HG03103 (cell line): Measurements from ENCODE around the gene SEMA4G.

Experiments
- ATAC-seq: cut with Tn5 transposase; IDR thresholded peaks from one replicate; pipeline ENCODE4 v1.9.1; 2021; ENCODE audit warnings: low read depth; ENCODE audit not compliant: unreplicated experiment

Gene SEMA4G

DNA sequence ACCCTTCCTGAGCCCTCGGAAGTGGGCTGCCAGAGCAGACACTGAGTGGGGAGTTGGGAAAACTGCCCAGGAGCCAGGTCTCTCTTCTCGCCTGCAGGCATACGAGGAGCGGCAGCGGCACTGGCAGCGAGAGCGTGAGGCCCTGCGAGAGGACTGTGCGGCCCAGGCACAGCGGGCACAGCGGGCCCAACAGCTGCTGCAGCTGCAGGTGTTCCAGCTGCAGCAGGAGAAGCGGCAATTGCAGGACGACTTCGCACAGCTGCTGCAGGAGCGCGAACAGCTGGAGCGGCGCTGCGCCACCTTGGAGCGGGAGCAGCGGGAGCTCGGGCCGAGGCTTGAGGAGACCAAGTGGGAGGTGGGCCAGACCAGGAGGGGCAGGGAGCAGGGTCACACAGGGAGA is 36.1 kb downstream of the SEMA4G start:
- ATAC-seq, result no peak

DNA sequence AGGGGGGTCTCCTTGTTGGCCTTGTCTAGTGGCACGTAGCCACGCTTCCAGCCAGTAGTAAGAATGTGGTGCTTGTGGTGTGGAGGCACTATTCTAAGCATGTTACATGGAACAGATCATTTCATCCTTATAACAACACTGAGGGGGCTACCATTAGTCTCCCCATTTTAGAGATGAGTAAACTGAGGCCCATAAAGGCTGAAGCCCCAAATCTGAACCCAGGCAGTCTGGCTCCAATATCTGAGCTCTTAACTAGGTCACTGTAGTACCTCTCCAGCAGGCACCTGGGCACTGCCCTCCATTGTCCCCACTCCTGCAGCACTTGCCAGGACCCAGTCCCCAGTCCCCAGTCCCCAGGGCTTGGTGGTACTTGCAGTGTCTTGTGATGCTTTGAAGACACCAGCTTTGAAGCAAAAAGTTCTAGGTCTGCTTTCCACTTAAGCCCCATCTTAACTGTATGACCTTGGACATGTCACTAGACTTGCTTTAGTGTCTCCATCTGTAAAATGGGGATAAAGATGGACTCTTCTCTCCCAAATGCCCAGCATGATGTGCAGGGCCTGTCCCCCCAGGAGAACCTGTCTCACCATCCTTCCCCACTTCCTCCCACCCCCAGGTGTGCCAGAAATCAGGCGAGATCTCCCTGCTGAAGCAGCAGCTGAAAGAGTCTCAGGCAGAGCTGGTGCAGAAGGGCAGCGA is 36.7 kb downstream of the SEMA4G start:
- ATAC-seq, result no peak

DNA sequence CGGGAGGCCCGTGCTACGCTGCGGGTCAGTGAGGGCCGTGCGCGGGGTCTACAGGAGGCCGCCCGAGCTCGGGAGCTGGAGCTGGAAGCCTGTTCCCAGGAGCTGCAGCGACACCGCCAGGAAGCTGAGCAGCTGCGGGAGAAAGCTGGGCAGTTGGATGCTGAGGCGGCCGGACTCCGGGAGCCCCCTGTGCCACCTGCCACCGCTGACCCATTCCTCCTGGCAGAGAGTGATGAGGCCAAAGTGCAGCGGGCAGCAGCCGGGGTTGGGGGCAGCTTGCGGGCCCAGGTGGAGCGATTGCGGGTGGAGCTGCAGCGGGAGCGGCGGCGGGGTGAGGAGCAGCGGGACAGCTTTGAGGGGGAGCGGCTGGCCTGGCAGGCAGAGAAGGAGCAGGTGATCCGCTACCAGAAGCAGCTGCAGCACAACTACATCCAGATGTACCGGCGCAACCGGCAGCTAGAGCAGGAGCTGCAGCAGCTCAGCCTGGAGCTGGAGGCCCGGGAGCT is 37.3 kb downstream of the SEMA4G start:
- no peak for ATAC-seq

DNA sequence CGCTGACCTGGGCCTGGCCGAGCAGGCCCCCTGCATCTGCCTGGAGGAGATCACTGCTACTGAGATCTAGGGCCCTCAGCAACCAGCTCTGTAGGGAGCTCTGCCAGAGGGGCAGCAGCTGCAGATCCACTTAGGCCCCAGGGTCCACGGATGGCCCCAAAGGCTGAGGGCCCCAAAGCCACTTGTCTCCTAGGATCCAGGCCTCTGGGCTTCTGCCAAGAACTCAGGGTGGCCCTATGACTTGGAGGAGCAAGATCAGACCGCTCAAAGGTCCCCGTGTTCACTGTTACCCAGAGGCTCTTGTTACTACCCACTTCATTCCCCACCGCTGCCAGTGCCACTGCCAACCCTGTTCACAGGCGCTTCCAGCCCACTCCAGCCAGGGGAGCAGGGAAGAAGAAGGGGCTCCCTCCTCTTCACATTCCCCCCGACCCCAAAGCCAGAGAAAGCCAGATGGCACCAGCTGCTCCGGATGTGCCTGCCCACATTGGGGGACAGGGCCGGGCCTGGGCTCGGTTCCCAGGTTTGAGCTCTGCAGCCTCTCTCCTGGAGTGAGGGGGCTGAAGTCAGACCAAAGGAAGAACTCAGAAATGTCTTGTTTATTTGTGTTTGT is 37.9 kb downstream of the SEMA4G start:
- no peak for ATAC-seq

DNA sequence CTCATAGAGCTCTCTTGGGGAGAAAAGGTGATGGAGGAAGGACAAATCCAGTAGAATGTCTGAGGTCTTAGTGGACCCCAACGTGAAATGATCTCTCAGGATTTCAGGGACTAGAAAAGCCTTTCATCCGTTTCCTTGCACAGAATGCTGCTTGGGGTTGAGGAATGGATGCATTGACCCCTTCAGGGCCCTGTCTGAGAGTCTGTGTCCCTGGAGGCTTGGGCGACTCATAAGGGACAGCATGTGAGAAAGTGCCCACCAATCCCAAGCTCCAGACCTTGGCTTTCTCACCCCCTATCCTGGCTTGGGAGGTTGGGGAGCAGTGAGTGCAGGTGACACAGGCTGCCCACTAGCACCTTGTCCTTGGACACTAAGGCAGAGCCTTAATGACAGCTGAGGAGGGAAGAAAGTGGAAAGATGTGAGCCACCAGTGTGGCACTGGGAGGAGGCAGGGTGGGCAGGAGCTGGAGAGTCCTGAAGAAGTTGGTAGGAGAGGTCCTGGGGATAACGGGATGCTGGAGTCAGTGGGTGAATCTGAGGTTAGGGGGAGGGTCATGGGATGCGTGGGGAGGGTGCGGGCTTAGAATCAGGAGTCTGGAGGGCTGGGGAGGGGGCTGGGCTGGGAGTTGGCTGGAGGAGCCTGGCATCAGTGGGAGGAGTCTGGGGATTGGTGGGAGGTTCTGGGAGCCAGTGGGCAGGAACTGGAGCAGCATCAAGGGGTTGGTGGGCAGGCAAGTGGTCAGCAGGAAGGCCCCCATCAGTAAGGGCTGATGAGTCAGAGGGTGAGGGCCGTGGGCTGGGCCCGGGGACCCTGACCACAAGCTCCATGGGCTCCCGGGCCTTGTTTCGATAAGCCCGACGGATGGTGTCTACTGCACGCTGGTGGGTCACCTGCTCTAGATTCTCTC is 38.9 kb downstream of the SEMA4G start:
- ATAC-seq, result no peak

DNA sequence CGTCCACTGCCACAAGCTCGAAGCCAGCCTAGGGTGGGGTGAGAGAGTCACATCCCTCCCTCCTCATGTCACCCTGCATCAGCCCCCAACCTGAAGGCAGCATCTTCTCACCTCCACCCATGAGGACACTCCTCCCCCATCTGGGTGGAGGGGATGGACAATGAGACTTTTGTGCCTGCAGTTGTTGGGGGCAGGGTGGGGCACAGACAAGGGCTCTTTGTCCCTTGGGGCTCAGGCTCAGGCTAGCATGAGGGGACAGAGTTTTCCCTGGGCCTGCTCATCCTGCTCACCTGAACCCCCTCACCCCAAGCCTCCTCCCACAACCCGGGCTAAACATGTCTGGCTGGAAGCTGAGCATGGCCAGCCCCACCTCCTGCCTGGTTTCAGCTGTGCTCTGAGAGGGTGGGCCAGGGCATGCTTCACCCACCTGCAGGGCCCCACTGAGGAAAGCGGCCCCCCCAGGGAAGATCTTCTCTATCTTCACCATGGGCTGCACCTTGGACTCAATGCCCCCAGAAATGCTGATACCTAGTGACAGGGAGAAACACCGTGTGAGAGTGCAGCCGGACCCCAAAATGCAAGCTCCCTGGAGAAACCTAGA is 39.6 kb downstream of the SEMA4G start:
- ATAC-seq, result no peak

DNA sequence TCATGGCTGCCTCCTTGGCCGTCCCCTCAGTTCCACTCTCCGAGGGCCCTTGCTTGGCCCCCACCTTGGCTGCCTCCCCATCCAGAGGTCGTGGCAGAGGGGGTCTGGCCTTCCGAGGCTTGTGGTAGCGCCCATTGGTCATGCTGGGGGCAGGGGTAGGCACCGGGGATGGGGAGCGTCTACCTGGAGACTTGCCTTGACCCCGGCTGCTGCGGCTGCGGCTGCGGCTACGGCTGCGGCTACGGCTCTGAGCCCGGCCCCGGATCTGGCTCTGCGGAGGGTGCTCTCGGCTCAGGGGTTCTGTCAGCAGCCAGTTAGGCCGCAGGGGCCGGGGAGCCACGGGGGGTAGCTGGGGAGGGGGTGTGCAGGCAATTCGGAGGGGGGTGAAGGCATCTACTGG is 41.0 kb downstream of the SEMA4G start:
- no peak for ATAC-seq

DNA sequence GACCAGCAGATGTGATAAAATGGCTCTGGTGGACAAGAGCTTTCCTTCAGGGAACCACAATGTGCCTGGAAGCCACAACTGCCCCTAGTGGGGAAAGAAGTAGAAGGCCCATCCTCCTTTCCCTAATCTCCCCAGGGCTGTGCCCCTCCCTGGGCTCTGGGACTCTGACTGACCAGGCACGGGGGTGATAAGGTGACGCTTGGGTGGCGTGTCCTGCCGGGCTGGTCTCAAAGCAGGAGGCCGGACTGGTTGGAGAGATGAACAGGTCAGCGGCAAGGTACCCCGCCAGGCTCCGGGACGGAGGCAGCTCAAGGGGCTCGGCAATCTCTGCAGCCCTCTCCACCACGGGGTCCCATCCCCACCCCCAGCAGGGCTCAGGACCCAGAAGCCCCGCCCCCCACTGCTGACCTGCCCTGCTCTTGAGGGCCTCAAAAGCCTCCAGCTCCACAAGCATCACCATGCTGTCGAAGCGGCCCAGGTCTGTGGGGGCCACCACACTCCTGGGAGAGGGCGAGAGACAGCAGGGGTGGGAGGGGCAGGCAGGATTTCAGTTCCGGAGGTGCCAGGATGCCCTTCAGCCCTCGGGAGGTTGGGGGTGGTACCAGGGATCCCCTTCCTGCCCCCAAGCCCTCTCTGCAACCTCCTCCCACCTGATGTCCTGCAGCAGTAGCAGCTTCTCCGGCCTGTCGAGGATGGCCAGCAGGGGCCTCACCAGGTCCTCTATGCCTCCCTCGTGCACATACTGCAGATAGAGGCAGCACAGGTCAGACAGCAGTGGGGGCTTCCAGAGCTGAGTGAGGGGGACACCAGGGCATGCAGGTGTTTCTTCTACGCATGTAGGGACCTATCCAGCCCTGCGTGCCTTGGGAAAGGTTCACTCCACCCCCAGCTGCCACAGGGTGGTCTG is 42.5 kb downstream of the SEMA4G start:
- ATAC-seq, result no peak

DNA sequence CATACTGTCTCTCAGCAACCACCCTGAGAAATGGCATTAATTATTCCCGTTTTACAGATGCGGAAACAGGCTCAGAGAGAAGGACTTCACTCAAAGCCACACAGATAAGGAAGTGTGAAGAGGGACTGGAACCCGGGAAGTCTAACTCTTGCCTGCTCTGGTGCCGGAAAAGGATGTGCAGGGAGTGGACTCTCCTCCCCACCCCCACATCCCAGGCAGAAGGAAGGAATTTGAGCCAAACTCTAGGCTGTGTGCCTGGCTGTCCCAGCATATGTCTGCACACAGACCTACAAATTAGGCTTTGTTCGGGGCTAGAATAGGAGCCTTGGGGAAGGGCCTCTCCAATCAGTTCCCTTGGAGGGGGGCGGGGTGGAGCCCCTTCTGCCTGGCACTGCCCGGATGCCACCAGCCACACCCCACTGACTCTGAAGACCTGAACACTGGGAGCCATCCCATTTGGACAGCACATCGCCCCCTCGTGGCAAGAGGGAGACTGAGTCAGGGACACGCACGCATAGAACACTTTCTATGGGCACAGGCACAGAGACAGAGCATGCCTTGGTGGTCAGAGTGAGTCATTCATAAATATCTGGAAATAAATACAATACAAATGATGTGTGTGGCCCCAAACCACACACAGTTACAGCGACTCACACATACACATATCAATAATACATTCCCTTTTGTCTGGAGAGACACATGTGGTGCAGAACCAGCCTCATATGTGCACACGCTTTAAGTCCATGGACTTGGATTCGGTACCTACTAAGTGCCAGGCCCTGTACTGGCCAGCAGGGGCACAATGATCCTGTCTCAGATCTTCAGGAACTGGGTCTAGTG is 43.4 kb downstream of the SEMA4G start:
- ATAC-seq, result peak; percentile 71

DNA sequence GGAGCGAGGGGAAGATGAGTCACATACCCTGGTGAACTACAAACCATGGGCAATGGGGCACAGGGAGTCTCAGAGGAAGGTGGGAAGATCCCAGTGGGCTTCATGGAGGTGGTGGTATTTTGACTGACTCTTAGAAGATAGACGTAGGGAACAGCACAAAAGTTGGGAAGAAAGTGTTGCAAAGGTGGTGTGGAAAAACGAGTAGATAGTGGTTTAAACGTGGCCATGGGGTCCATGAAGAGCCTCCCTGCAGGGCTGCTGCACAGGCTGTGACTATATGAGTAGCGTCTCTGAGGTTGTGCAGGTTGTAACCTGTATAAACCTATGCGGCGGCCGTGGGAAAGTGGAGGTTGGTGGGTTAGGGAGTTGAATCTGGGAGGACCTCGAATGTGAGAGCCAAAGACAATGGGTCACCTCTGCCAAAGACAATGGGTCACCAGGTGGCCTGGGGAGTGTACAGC is 44.1 kb downstream of the SEMA4G start:
- no peak for ATAC-seq

DNA sequence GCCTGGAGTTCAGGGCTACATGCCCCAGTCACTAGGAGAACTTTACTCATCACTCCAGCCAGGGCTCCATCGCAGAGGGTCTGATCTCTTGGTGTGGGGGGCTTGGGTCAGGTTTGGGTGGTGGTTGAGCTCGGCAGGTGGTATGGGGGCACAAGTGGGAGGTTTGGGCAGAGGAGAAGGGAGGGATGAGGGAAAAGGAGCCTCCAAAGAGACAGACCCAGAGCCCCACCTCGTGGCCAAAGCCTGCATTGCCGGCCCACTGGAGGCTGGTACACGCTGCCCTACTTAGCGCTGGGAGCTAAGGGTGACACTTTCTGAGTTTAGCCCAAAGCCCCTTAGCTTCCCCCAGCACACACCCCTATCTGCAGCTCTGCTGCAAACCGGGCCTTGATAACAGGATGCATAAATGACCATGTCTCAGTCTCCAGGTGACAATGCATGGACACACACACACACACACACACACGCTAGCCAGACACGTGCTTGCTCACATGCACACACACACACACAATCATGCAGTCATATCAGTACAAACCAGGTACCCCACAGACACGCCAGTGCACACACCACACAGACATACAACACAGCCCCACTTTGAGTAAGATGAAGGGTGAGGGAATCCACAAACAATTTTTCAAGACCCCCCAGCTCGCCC is 45.1 kb downstream of the SEMA4G start:
- ATAC-seq, result no peak

DNA sequence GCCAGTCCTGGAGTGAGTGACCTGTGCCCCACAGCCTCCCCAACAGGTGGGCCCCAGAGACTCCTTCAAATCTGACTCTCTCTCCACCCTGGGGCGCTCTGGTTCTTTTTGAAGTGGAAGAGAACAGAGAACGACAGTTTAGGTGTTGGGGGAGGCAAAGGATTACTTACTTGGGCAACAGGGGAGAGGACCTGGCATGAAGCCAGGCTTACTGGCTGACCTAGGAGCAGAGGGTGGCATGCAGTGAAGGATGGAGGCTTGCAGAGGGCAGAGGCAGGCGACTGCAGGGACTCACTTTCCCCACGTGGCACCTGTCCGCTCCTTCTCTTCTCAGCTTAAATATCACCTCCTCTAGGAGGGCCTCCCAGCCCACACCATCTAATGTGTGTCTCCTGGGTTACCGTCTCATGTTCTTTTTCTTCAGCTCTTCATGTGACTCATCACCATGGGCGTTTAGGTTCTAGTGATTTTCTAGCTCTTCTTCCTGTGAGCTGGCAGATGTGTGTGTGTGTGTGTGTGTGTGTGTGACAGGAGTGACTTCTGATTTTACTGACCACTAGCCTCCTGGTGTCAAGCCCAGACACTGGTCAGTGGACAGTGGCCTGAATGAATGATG is 45.8 kb downstream of the SEMA4G start:
- no peak for ATAC-seq

DNA sequence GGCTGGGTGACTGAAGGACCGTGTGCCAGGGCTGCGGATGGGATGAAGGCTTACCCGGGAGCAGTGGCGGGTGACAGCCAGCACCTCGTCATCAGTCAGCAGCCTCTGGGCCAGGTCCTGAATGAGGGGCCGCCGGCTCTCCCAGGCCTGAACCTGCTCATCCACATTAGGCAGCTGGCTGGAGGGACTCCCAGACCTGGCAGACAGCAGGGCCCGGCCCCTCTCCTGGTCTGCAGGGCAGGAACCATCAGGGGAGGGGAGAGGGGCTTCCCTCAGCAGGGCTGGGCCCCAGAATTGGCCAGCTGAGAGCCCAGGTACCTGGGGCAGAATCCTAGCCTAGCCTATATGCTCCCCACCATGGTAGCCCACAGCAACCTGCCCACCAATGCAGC is 46.3 kb downstream of the SEMA4G start:
- no peak for ATAC-seq

DNA sequence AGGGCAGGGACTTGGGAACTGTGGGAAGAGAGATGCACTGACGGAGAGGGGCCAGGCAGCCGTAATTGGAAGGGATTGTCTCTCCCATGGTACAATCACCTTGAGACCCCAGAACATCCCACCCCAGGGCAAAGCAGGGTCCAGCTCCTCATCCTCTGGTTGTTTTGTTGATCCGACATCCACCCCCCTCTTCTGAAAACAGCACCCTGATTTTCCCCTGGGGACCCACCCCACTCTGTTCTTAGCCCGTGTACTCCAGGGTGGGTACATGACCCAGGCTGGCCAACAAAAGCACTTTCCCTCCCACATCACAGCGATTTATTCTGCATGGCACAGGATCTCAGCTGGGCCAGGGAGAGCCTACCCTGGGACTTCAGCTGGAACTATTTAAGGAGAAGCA is 47.5 kb downstream of the SEMA4G start:
- no peak for ATAC-seq

DNA sequence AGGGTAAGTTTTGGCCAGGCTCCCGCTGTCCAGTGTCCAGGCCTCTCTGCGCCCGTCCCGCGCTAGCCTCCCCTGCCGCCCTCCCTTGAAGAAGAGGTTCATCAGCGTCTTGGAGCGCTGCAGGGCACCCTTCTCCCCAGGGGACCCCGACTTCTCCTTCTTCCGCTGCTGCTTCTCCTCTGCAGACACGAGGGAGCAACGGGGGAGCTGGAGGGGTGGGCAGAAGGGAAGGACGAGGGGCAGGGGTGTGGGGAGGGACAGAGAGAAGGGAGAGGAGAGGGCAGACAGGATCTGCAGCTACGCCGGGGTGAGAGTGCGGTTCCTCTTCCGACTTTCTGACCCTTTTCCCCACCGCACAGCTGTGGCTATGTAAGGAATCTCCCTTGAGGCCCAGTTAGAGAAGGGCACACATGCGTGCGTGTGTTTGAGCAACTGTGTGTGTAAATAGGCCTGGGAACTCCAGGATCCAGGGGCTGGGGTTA is 48.9 kb downstream of the SEMA4G start:
- no peak for ATAC-seq

DNA sequence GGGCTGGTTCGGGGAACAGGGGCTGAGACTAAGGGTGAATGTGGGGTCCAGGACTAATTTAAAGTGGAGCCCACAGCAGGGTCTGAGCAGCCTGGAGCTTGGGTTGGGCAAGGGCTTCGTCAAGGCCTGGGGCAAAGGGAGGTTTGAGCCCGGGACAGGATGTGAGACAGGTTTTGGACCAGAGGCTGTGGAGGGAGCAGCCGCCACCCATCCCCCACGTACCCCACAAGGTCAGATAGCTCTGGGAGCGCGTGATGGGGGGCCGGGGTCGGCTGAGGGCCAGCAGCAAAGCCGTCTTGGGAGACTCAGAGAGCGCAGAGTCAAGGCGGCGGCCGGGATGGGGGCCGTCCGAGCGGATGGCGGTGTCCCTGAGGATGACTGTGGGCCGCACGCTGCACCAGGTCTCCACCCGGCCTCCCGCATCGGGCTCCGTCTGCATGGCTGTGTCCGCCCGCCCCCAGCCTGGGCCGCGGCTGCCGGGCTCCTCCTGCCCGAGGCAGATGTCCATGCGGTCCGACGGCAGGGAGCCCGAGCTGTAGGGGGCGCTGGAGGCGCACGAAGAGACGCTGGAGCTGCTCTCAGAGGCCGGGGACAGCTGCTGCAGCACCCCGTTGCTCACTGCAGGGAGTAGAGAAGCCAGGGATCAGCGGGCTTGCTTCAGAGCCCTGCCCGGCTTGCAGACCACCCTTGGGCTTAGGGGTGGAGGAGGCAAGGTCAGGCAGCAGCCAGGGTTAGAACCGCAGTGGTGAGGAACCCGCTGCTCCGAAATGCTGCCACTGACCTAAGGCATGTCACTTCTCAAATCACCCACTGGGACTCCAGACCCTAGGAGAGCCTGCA is 49.5 kb downstream of the SEMA4G start:
- no peak for ATAC-seq
